ENCODE data around the gene PRKAR1B. TPM values are rescaled to one million over a fixed set of nuclear protein-coding genes. Genes with fewer than 3 reads are reported as not detected.

The PRKAR1B gene
- total RNA-seq, 1 experiment from 2014 or later: 24.8 TPM

GRCh38 chr7:574661-575395 lies 152.3 kb downstream of the PRKAR1B start:
- Mint-ChIP-seq H3K4me1 (ENCODE audit: low read depth, unreplicated experiment) (no peaks in the 10 kb centered on the region), H3K4me3 (ENCODE audit: low read depth, unreplicated experiment) (no peak overlapping the region), H3K36me3 (ENCODE audit: insufficient read depth, unreplicated experiment) (peaks cover 7% of the 10 kb centered on the region), H3K27me3 (ENCODE audit: unreplicated experiment) (no peaks in the 10 kb centered on the region), H3K27ac (ENCODE audit: unreplicated experiment) (no peak overlapping the region), H3K9me3 (ENCODE audit: low read depth, unreplicated experiment) (no peaks in the 10 kb centered on the region)
- intact Hi-C loops (cut with micrococcal nuclease; ENCODE audit: unreplicated experiment): no loop called here
- DNase-seq: no peak
- CTCF ChIA-PET: no interaction called here
- TF ChIP-seq CTCF (IDR thresholded peaks at IDR 0.05; ENCODE audit: unreplicated experiment): no peak
- no TSS peak for BruUV-seq (replicated peaks)

GRCh38 chr7:573933-574381 lies 153.1 kb downstream of the PRKAR1B start:
- intact Hi-C loops (cut with micrococcal nuclease; ENCODE audit: unreplicated experiment): no loop called here
- CTCF ChIA-PET: interaction anchor here (0.5 kb wide), 1 partner anchor 43 kb away, joined by 4 read pairs; no protein-coding TSS in a partner anchor
- Mint-ChIP-seq H3K4me3 (ENCODE audit: low read depth, unreplicated experiment) (no peak overlapping the region), H3K4me1 (ENCODE audit: low read depth, unreplicated experiment) (no peaks in the 10 kb centered on the region), H3K27me3 (ENCODE audit: unreplicated experiment) (no peaks in the 10 kb centered on the region), H3K9me3 (ENCODE audit: low read depth, unreplicated experiment) (no peaks in the 10 kb centered on the region), H3K27ac (ENCODE audit: unreplicated experiment) (no peak overlapping the region), H3K36me3 (ENCODE audit: insufficient read depth, unreplicated experiment) (peaks cover 7% of the 10 kb centered on the region)
- no peak for DNase-seq
- BruUV-seq (replicated peaks): no TSS peak
- no peak for TF ChIP-seq CTCF (IDR thresholded peaks at IDR 0.05; ENCODE audit: unreplicated experiment)

- H3K27me3 Mint-ChIP-seq (ENCODE audit: unreplicated experiment): no peaks in the 10 kb centered on the region
- no peak overlapping the region for H3K27ac Mint-ChIP-seq (ENCODE audit: unreplicated experiment)
- no peak for DNase-seq
- intact Hi-C loops (cut with micrococcal nuclease; ENCODE audit: unreplicated experiment): no loop called here
- CTCF ChIA-PET: interaction anchor here (0.5 kb wide), 1 partner anchor 44 kb away, joined by 4 read pairs; no protein-coding TSS in a partner anchor
- H3K4me3 Mint-ChIP-seq (ENCODE audit: low read depth, unreplicated experiment): no peak overlapping the region
- peaks cover 7% of the 10 kb centered on the region for H3K36me3 Mint-ChIP-seq (ENCODE audit: insufficient read depth, unreplicated experiment)
- TF ChIP-seq CTCF (IDR thresholded peaks at IDR 0.05; ENCODE audit: unreplicated experiment): no peak
- no peaks in the 10 kb centered on the region for H3K4me1 Mint-ChIP-seq (ENCODE audit: low read depth, unreplicated experiment)
- BruUV-seq (replicated peaks): no TSS peak
- H3K9me3 Mint-ChIP-seq (ENCODE audit: low read depth, unreplicated experiment): no peaks in the 10 kb centered on the region
Observed at GRCh38 chr7:573269-573932, 153.7 kb downstream of the PRKAR1B start.

GRCh38 chr7:572416-573268 lies 154.4 kb downstream of the PRKAR1B start:
- CTCF ChIA-PET: no interaction called here
- Mint-ChIP-seq H3K4me1 (ENCODE audit: low read depth, unreplicated experiment) (no peaks in the 10 kb centered on the region), H3K9me3 (ENCODE audit: low read depth, unreplicated experiment) (no peaks in the 10 kb centered on the region)

More at GRCh38 chr7:572416-573268, 154.4 kb downstream of the PRKAR1B start:
- Mint-ChIP-seq H3K27ac (ENCODE audit: unreplicated experiment) (no peak overlapping the region), H3K36me3 (ENCODE audit: insufficient read depth, unreplicated experiment) (peaks cover 7% of the 10 kb centered on the region), H3K27me3 (ENCODE audit: unreplicated experiment) (no peaks in the 10 kb centered on the region), H3K4me3 (ENCODE audit: low read depth, unreplicated experiment) (no peak overlapping the region)
- BruUV-seq (replicated peaks): no TSS peak
- no peak for DNase-seq
- TF ChIP-seq CTCF (IDR thresholded peaks at IDR 0.05; ENCODE audit: unreplicated experiment): no peak
- intact Hi-C loops (cut with micrococcal nuclease; ENCODE audit: unreplicated experiment): no loop called here
